ENCODE data around the gene SLC12A1. TPM values are rescaled to one million over a fixed set of nuclear protein-coding genes. Genes with fewer than 3 reads are reported as not detected.

Gene SLC12A1
- total RNA-seq, 1 donor from 2014 or later, result not detected

DNA sequence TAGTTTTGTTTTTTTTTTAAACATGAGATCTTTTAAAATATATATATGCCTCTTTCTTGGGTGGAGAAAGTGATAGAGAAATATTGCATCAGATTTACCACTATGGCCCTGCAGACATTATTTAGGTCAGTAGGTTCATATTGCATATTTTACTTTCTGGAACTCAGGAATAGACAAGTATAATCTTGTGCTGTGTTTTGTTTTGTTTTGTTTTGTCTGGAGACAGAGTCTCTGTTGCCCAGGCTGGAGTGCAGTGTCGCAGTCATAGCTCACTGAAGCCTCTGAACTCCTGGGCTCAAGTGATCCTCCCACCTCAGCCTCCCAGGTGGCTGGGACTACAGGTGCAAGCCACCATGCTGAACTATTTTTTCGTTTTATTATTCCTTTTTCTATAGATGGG, 103.6 kb downstream of the SLC12A1 start:
- no peak for DNase-seq (ENCODE audit: low spot score)
- Histone ChIP-seq H3K9me3 (ENCODE audit: low read depth) (no peaks in the 10 kb centered on the region), H4K20me1 (ENCODE audit: low read depth) (no peaks in the 10 kb centered on the region), H3F3A (ENCODE audit: low read depth) (no peaks in the 10 kb centered on the region), H3K4me3 (no peak overlapping the region), H3K9ac (no peak overlapping the region), H3K36me3 (no peaks in the 10 kb centered on the region), H3K27ac (no peak overlapping the region), H2AFZ (replicated peaks) (no peak overlapping the region), H3K79me2 (ENCODE audit: low read depth) (no peaks in the 10 kb centered on the region), H3K4me1 (peaks cover 14% of the 10 kb centered on the region), H3K27me3 (no peaks in the 10 kb centered on the region), H3K4me2 (no peak overlapping the region)
- no peaks in the 10 kb centered on the region for H3K9me3 Mint-ChIP-seq
- peaks cover 5% of the 10 kb centered on the region for H3K27me3 Mint-ChIP-seq (ENCODE audit: insufficient read depth, low read depth)
- no peak overlapping the region for H3K4me3 Mint-ChIP-seq
- H3K4me1 Mint-ChIP-seq, result peaks cover 6% of the 10 kb centered on the region
- TF ChIP-seq EZH2 (IDR thresholded peaks at IDR 0.05) (no peak), CTCF (IDR thresholded peaks at IDR 0.05) (no peak), EZH2phosphoT487 (IDR thresholded peaks at IDR 0.05) (no peak)
- no peaks in the 10 kb centered on the region for H3K36me3 Mint-ChIP-seq
- H3K27ac Mint-ChIP-seq, result no peak overlapping the region

GRCh38 chr15:48313216-48313615, 107.1 kb downstream of the SLC12A1 start:
- Histone ChIP-seq H3K4me3 (no peak overlapping the region), H3K27ac (no peak overlapping the region), H3K4me1 (peaks cover 18% of the 10 kb centered on the region), H4K20me1 (ENCODE audit: low read depth) (peaks cover 4% of the 10 kb centered on the region), H3K4me2 (no peak overlapping the region), H3K36me3 (no peaks in the 10 kb centered on the region), H3F3A (ENCODE audit: low read depth) (peaks cover 12% of the 10 kb centered on the region), H3K79me2 (ENCODE audit: low read depth) (no peaks in the 10 kb centered on the region), H2AFZ (replicated peaks) (no peak overlapping the region), H3K27me3 (no peaks in the 10 kb centered on the region), H3K9me3 (ENCODE audit: low read depth) (no peaks in the 10 kb centered on the region), H3K9ac (no peak overlapping the region)
- H3K27ac Mint-ChIP-seq, result no peak overlapping the region
- peaks cover 5% of the 10 kb centered on the region for H3K9me3 Mint-ChIP-seq
- no peak overlapping the region for H3K4me3 Mint-ChIP-seq
- peaks cover 3% of the 10 kb centered on the region for H3K27me3 Mint-ChIP-seq (ENCODE audit: insufficient read depth, low read depth)
- peaks cover 20% of the 10 kb centered on the region for H3K4me1 Mint-ChIP-seq
- DNase-seq (ENCODE audit: low spot score), result no peak
- H3K36me3 Mint-ChIP-seq, result peaks cover 5% of the 10 kb centered on the region
- TF ChIP-seq CTCF (IDR thresholded peaks at IDR 0.05), result no peak
- no peak for TF ChIP-seq EZH2 (IDR thresholded peaks at IDR 0.05)
- TF ChIP-seq EZH2phosphoT487 (IDR thresholded peaks at IDR 0.05), result no peak

- no peak overlapping the region for H3K27ac ChIP-seq
- peak overlapping the region; percentile 63 for H2AFZ ChIP-seq (replicated peaks)
- H3K36me3 ChIP-seq, result no peaks in the 10 kb centered on the region
- TF ChIP-seq CTCF (IDR thresholded peaks at IDR 0.05), result no peak
- H3K36me3 Mint-ChIP-seq, result peaks cover 5% of the 10 kb centered on the region
- H3K79me2 ChIP-seq (ENCODE audit: low read depth), result no peaks in the 10 kb centered on the region
- peaks cover 37% of the 10 kb centered on the region for H3K4me1 Mint-ChIP-seq
- H3K9ac ChIP-seq, result no peak overlapping the region
- no peaks in the 10 kb centered on the region for H3K9me3 ChIP-seq (ENCODE audit: low read depth)
- no peak overlapping the region for H3K4me3 ChIP-seq
- no peak overlapping the region for H3K4me2 ChIP-seq
- peaks cover 4% of the 10 kb centered on the region for H4K20me1 ChIP-seq (ENCODE audit: low read depth)
- H3K4me1 ChIP-seq, result peaks cover 31% of the 10 kb centered on the region
- no peak for DNase-seq (ENCODE audit: low spot score)
- peaks cover 5% of the 10 kb centered on the region for H3K9me3 Mint-ChIP-seq
- no peak overlapping the region for H3K4me3 Mint-ChIP-seq
- peak overlapping the region; percentile 14 for H3K27ac Mint-ChIP-seq
- peaks cover 22% of the 10 kb centered on the region for H3F3A ChIP-seq (ENCODE audit: low read depth)
- no peaks in the 10 kb centered on the region for H3K27me3 ChIP-seq
- H3K27me3 Mint-ChIP-seq (ENCODE audit: insufficient read depth, low read depth), result peaks cover 3% of the 10 kb centered on the region
Observed at GRCh38 chr15:48315041-48315440, 108.9 kb downstream of the SLC12A1 start.
